IMR-90 (cell line): ENCODE results near the gene SNX11. TPM values are rescaled to one million over a fixed set of nuclear protein-coding genes. Genes with fewer than 3 reads are reported as not detected.

Experiments used
- ATAC-seq: fragments of 200-7000 bp; cut with Tn5 transposase; 2 replicates; pipeline ENCODE4 v1.9.1; 2020; ENCODE audit warnings: low read depth, mild to moderate bottlenecking, moderate library complexity
- BruUV-seq: library from RNA; stranded (reverse); fragments of 400-500 nt; replicated peaks from 2 replicates; lab custom pipeline; 2021; lab: Mats Ljungman, UMichigan
- CTCF ChIA-PET: fragments of 300-600 bp; formaldehyde crosslinking; extraction: SDS; loops from one replicate; lab custom pipeline; 2021; ENCODE audit warnings: antibody characterized with exemption; lab: Yijun Ruan, JAX
- POLR2A ChIA-PET: fragments of 300-600 bp; sonication (Branson Sonifier 250); formaldehyde crosslinking; loops from one replicate; lab custom pipeline; 2022; ENCODE audit warnings: antibody characterized with exemption; ENCODE audit not compliant: unreplicated experiment; lab: Charles Lee
- DNase-seq: peaks from one replicate; pipeline ENCODE4 v3.0.0; 2013
- H2AFZ ChIP-seq: replicated peaks from 2 replicates; pipeline ENCODE3; 2013; ENCODE audit warnings: low read length, mild to moderate bottlenecking; ENCODE audit not compliant: poor library complexity
- H2AK5ac ChIP-seq: 2 replicates; pipeline ENCODE4 v1.6.1; 2013; ENCODE audit warnings: low read depth, low read length, inconsistent platforms
- H2AK9ac ChIP-seq: replicated peaks from 2 replicates; pipeline ENCODE3; 2013; ENCODE audit warnings: mild to moderate bottlenecking, low read depth, low read length, moderate library complexity; ENCODE audit not compliant: poor library complexity
- H2BK120ac ChIP-seq: 2 replicates; pipeline ENCODE4 v1.6.1; 2013; ENCODE audit warnings: low read depth, low read length, inconsistent platforms
- H2BK15ac ChIP-seq: 3 replicates; pipeline ENCODE4 v1.6.1; 2013; ENCODE audit warnings: low read depth, low read length, inconsistent platforms
- H2BK20ac ChIP-seq: 2 replicates; pipeline ENCODE4 v1.6.1; 2013; ENCODE audit warnings: low read depth, mild to moderate bottlenecking, inconsistent platforms, low read length, moderate library complexity
- H2BK5ac ChIP-seq: 2 replicates; pipeline ENCODE4 v1.6.1; 2013; ENCODE audit warnings: mild to moderate bottlenecking, low read depth, low read length, inconsistent platforms; ENCODE audit not compliant: poor library complexity, severe bottlenecking
- H3K14ac ChIP-seq: replicated peaks from 2 replicates; pipeline ENCODE4 v1.6.1; 2013; ENCODE audit warnings: low read depth, low read length, inconsistent platforms
- H3K18ac ChIP-seq: 2 replicates; pipeline ENCODE4 v1.6.1; 2013; ENCODE audit warnings: low read depth, low read length, control low read depth
- H3K23ac ChIP-seq: 2 replicates; pipeline ENCODE4 v1.6.1; 2013; ENCODE audit warnings: low read depth, low read length, inconsistent platforms
- H3K27ac ChIP-seq: 2 replicates; pipeline ENCODE4 v1.5.1; 2013; ENCODE audit warnings: mild to moderate bottlenecking, control low read depth, low read length; ENCODE audit not compliant: insufficient read depth
- H3K27me3 ChIP-seq: 2 replicates; pipeline ENCODE4 v1.6.1; 2013; ENCODE audit warnings: low read length; ENCODE audit not compliant: control insufficient read depth, insufficient read depth
- H3K36me3 ChIP-seq: 2 replicates; pipeline ENCODE4 v1.6.1; 2013; ENCODE audit warnings: low read length, mixed read lengths; ENCODE audit not compliant: control insufficient read depth, insufficient read depth
- H3K4ac ChIP-seq: 2 replicates; pipeline ENCODE4 v1.6.1; 2013; ENCODE audit warnings: low read depth, low read length, inconsistent platforms
- H3K4me1 ChIP-seq: 2 replicates; pipeline ENCODE4 v1.6.1; 2013; ENCODE audit warnings: low read length, mixed read lengths; ENCODE audit not compliant: control insufficient read depth, insufficient read depth
- H3K4me2 ChIP-seq: 2 replicates; pipeline ENCODE4 v1.6.1; 2013; ENCODE audit warnings: low read depth, mild to moderate bottlenecking, control low read depth, low read length, moderate library complexity
- H3K4me3 ChIP-seq: 2 replicates; pipeline ENCODE4 v1.5.1; 2013; ENCODE audit warnings: low read depth, mild to moderate bottlenecking, control low read depth, low read length, moderate library complexity; ENCODE audit not compliant: insufficient read depth
- H3K56ac ChIP-seq: 2 replicates; pipeline ENCODE4 v1.6.1; 2013; ENCODE audit warnings: low read length, inconsistent platforms; ENCODE audit not compliant: insufficient read depth; ENCODE audit errors: extremely low read depth
- H3K79me1 ChIP-seq, 2 experiments: 2 replicates each; pipeline ENCODE4 v1.6.1; 2013; ENCODE audit warnings: low read length in 2 of 2, inconsistent platforms in 1 of 2, low read depth in 1 of 2
- H3K9ac ChIP-seq: 2 replicates; pipeline ENCODE4 v1.6.1; 2013; ENCODE audit warnings: low read depth, low read length, control low read depth
- H3K9me1 ChIP-seq: 2 replicates; pipeline ENCODE4 v1.6.1; 2013; ENCODE audit warnings: low read length, inconsistent platforms; ENCODE audit not compliant: insufficient read depth
- H3K9me3 ChIP-seq: 2 replicates; pipeline ENCODE4 v1.6.1; 2013; ENCODE audit warnings: low read length; ENCODE audit not compliant: control insufficient read depth, insufficient read depth
- H4K20me1 ChIP-seq: 2 replicates; pipeline ENCODE4 v1.6.1; 2013; ENCODE audit warnings: low read length, inconsistent platforms; ENCODE audit not compliant: insufficient read depth
- H4K5ac ChIP-seq: 2 replicates; pipeline ENCODE4 v1.6.1; 2013; ENCODE audit warnings: mild to moderate bottlenecking, low read depth, low read length, control low read depth
- H4K8ac ChIP-seq, 2 experiments: 2 replicates each; pipeline ENCODE4 v1.6.1; 2013; ENCODE audit warnings: low read depth in 2 of 2, low read length in 2 of 2, control low read depth in 1 of 2, inconsistent platforms in 1 of 2
- H4K91ac ChIP-seq: 2 replicates; pipeline ENCODE4 v1.6.1; 2013; ENCODE audit warnings: low read depth, low read length, inconsistent platforms; ENCODE audit not compliant: insufficient read depth
- BHLHE40 ChIP-seq: fragments of 150-350 bp; IDR thresholded peaks from 2 replicates; pipeline ENCODE4 v1.6.1; 2016; ENCODE audit warnings: mild to moderate bottlenecking, low read depth, low read length
- CEBPB ChIP-seq: IDR thresholded peaks from 2 replicates; pipeline ENCODE4 v1.6.1; 2012; ENCODE audit warnings: low read depth, low read length, improper control_type of control experiment
- FOS ChIP-seq: fragments of 150-350 bp; IDR thresholded peaks from 2 replicates; pipeline ENCODE4 v1.6.1; 2016; ENCODE audit warnings: low read depth, low read length
- RAD21 ChIP-seq: IDR thresholded peaks from 2 replicates; pipeline ENCODE4 v1.6.1; 2012; ENCODE audit warnings: low read length, improper control_type of control experiment
- RCOR1 ChIP-seq: IDR thresholded peaks from 2 replicates; pipeline ENCODE4 v1.6.1; 2012; ENCODE audit warnings: mild to moderate bottlenecking, low read length, improper control_type of control experiment; ENCODE audit not compliant: insufficient replicate concordance
- SMC3 ChIP-seq: fragments of 150-350 bp; IDR thresholded peaks from 2 replicates; pipeline ENCODE4 v1.6.1; 2016; ENCODE audit warnings: low read depth, mild to moderate bottlenecking, antibody characterized with exemption, low read length, moderate library complexity
- WGBS, 2 experiments: methylation state at CpG; one replicate each; pipeline versions ENCODE4 v1.1.5 to v1.1.7; 2013; ENCODE audit warnings: missing lambda C conversion rate in 2 of 2; ENCODE audit not compliant: insufficient read length in 1 of 2; ENCODE audit errors: extremely low coverage in 2 of 2; 5-methylcytosine and 5-hydroxymethylcytosine counted together
- dilution Hi-C: fragments of 300-500 bp; cut with HindIII; formaldehyde crosslinking; loops from one replicate; pipeline ENCODE4 v1.14.3; 2018; ENCODE audit warnings: low sequenced_read_pairs; ENCODE audit not compliant: unreplicated experiment
- in situ Hi-C: fragments of 300-500 bp; cut with MboI; formaldehyde crosslinking; loops from 3 replicates; pipeline ENCODE4 v1.14.3; 2019; ENCODE audit warnings: low sequenced_read_pairs, inconsistent platforms, mixed read lengths
- intact Hi-C: fragments of 100-400 bp; cut with micrococcal nuclease; formaldehyde crosslinking; loops from 2 replicates; pipeline ENCODE4 v1.10.0; 2022
- polyA plus RNA-seq, 3 experiments: library from polyadenylated mRNA; depleted of rRNA; stranded (reverse); fragments of >200 nt; gene quantifications; 2 replicates each; pipeline ENCODE4 v1.2.3, GENCODE V29; 2012; ENCODE audit warnings: low replicate concordance in 1 of 3
- total RNA-seq: library from RNA; depleted of rRNA; stranded (reverse); fragments of >200 nt; gene quantifications from 2 replicates; pipeline ENCODE4 v1.2.3, GENCODE V29; 2012

The SNX11 gene
- total and polyA plus RNA-seq, 2 of the 4 experiments (the other 2 are of a cell fraction) = 14.7 to 16.9 TPM

DNA sequence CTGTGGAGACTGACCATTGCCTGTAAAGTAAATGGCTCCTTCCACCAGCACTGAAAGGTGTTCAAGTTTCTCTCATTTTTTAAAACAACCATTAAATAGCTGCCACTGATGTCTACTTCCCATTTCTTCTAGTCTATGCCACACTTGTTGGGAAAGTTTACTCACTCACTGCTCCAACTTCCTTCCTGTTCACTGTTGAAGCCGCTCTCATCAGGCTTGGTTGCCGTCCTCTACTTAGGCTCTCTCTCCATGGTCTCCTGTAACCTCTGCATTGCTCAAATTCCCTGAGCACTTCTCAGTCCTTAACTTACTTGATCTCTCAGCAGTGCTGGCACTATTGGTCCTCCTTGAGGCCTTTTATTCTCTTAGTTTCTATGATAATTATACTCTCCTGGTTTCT lies 32.4 kb downstream of the SNX11 start:
- WGBS, 2 experiments = no CpG with 5 or more reads among the region's 2 CpGs
- Histone ChIP-seq H3K14ac (no peak overlapping the region), H2BK120ac (no peak overlapping the region), H3K27me3 (peaks cover 60% of the 10 kb centered on the region), H2BK15ac (no peak overlapping the region), H3K36me3 (no peaks in the 10 kb centered on the region), H3K79me1 (no peaks in the 10 kb centered on the region), H3K27ac (no peak overlapping the region), H2BK5ac (no peak overlapping the region), H2AK5ac (no peak overlapping the region), H2AK9ac (no peak overlapping the region), H3K9ac (no peak overlapping the region), H3K4me3 (no peak overlapping the region), H3K56ac (no peak overlapping the region), H3K18ac (no peak overlapping the region), H3K4me2 (no peak overlapping the region), H3K4me1 (no peaks in the 10 kb centered on the region), H4K5ac (no peak overlapping the region), H4K20me1 (no peaks in the 10 kb centered on the region), H3K23ac (no peak overlapping the region), H3K4ac (no peak overlapping the region), H2AFZ (no peak overlapping the region), H3K9me1 (no peaks in the 10 kb centered on the region), H3K9me3 (no peaks in the 10 kb centered on the region), H2BK20ac (no peak overlapping the region), H4K8ac (no peak overlapping the region), H4K91ac (no peak overlapping the region)
- ChIA-PET POLR2A (no interaction called here), CTCF (no interaction called here)
- intact Hi-C loops (no loop called here), dilution Hi-C loops (no loop called here), in situ Hi-C loops (no loop called here)
- DNase-seq (no peak), ATAC-seq (no peak)
- TF ChIP-seq SMC3 (no peak), CEBPB (no peak), FOS (no peak), RAD21 (no peak), BHLHE40 (no peak), RCOR1 (no peak)
- no TSS peak for BruUV-seq
